ENCODE data around the gene MYLK2. TPM values are rescaled to one million over a fixed set of nuclear protein-coding genes. Genes with fewer than 3 reads are reported as not detected.
"Not testable (repeated sequence)": the region's sequence is repeated elsewhere in the genome, so short reads cannot be mapped to it uniquely, and the experiment has no call there.

Gene MYLK2
- polyA plus RNA-seq, 1 donor (not counting 4 experiments of a cell fraction or from before 2014, with no cell fraction given): 0.05 TPM

DNA sequence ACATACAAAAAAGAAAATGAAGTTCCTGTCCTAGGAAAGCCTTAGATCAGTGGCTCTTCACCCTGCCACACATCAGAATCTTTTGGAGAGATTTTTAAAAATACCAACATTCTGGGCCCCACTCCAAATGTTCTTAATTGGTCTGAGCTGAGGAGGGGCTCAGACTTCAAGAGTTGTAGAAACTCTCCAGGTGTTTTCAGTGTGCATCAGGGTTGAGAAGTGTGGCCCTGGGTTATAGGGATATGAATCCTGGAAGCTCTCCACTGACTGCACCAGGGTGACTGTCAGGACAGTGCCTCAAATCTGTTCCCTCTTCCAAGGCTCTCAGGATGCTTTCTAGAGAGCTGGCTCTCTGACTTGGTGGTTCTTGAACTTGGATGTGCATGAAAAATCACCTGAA lies 5.5 kb upstream of the MYLK2 start:
- DNase-seq (ENCODE audit: low read depth, low spot score) (no peak), FAIRE-seq (no peak)
- Histone ChIP-seq H3K79me2 (ENCODE audit: control insufficient read depth, insufficient read depth, low read length) (no peaks in the 10 kb centered on the region), H2AFZ (ENCODE audit: control insufficient read depth, low read length) (no peak overlapping the region), H3K9ac (ENCODE audit: control insufficient read depth, extremely low read depth, insufficient read depth, low read length) (no peak overlapping the region), H4K20me1 (ENCODE audit: control insufficient read depth, extremely low read depth, insufficient read depth, low read length) (no peaks in the 10 kb centered on the region), H3K27ac (ENCODE audit: control insufficient read depth, insufficient read depth, low read length) (no peak overlapping the region), H3K9me3 (ENCODE audit: control insufficient read depth, low read depth, low read length) (no peaks in the 10 kb centered on the region), H3K36me3 (ENCODE audit: control insufficient read depth in 2 of 2, extremely low read depth in 1 of 2, insufficient read depth in 2 of 2, low read length in 2 of 2) (no peaks in the 10 kb centered on the region), H3K4me1 (ENCODE audit: control insufficient read depth, extremely low read depth, insufficient read depth, low read length) (peaks cover 5% of the 10 kb centered on the region), H3K4me3 (ENCODE audit: control insufficient read depth in 2 of 3, extremely low read depth in 1 of 3, insufficient read depth in 2 of 3, low read depth in 1 of 3, low read length in 3 of 3) (no peak overlapping the region), H3K9me1 (ENCODE audit: control insufficient read depth, extremely low read depth, insufficient read depth, low read length) (peaks cover 2% of the 10 kb centered on the region), H3K27me3 (ENCODE audit: control insufficient read depth, extremely low read depth, insufficient read depth, low read length) (no peaks in the 10 kb centered on the region), H3K4me2 (ENCODE audit: control insufficient read depth, extremely low read depth, insufficient read depth, low read depth, low read length) (no peak overlapping the region)
- TF ChIP-seq CTCF (optimal IDR thresholded peaks at IDR 0.05 in 1 of 3, IDR thresholded peaks at IDR 0.05 in 1 of 3, conservative IDR thresholded peaks at IDR 0.05 in 1 of 3; ENCODE audit: extremely low read depth in 1 of 3, insufficient read depth in 2 of 3, low read length in 3 of 3) (no peak), EZH2 (IDR thresholded peaks at IDR 0.05; ENCODE audit: low read length) (no peak)
- dilution Hi-C loops (cut with MboI; ENCODE audit: extremely low pct_ligation_motif_present, low sequenced_read_pairs): no loop called here

DNA sequence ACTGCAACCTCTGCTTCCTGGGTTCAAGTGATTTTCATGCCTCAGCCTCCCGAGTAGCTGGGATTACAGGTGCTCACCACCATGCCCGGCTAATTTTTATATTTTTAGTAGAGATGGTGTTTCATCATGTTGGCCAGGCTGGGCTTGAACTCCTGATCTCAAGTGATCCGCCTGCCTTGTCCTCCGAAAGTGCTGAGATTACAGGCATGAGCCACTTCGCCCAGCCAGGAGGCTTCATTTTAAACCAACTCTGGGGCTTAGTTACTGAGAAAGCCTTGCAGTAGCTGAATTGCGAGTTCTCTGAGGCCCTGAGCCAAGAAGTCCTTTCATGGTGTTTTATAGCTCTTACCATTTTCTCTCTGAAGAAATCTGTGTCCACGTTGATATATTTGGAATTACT lies 5.0 kb upstream of the MYLK2 start:
- FAIRE-seq; H3K9ac ChIP-seq (ENCODE audit: control insufficient read depth, extremely low read depth, insufficient read depth, low read length); H3K27ac ChIP-seq (ENCODE audit: control insufficient read depth, insufficient read depth, low read length); H2AFZ ChIP-seq (ENCODE audit: control insufficient read depth, low read length); DNase-seq (ENCODE audit: low read depth, low spot score); H3K79me2 ChIP-seq (ENCODE audit: control insufficient read depth, insufficient read depth, low read length); H3K4me1 ChIP-seq (ENCODE audit: control insufficient read depth, extremely low read depth, insufficient read depth, low read length); H4K20me1 ChIP-seq (ENCODE audit: control insufficient read depth, extremely low read depth, insufficient read depth, low read length); H3K4me2 ChIP-seq (ENCODE audit: control insufficient read depth, extremely low read depth, insufficient read depth, low read depth, low read length); H3K9me3 ChIP-seq (ENCODE audit: control insufficient read depth, low read depth, low read length); H3K9me1 ChIP-seq (ENCODE audit: control insufficient read depth, extremely low read depth, insufficient read depth, low read length); dilution Hi-C loops (cut with MboI; ENCODE audit: extremely low pct_ligation_motif_present, low sequenced_read_pairs); H3K36me3 ChIP-seq (ENCODE audit: control insufficient read depth in 2 of 2, extremely low read depth in 1 of 2, insufficient read depth in 2 of 2, low read length in 2 of 2); H3K4me3 ChIP-seq (ENCODE audit: control insufficient read depth in 2 of 3, extremely low read depth in 1 of 3, insufficient read depth in 2 of 3, low read depth in 1 of 3, low read length in 3 of 3); H3K27me3 ChIP-seq (ENCODE audit: control insufficient read depth, extremely low read depth, insufficient read depth, low read length): not testable (repeated sequence)

GRCh38 chr20:31815408-31816188 lies 3.6 kb upstream of the MYLK2 start:
- Histone ChIP-seq H3K9me1 (ENCODE audit: control insufficient read depth, extremely low read depth, insufficient read depth, low read length) (no peaks in the 10 kb centered on the region), H3K4me3 (ENCODE audit: control insufficient read depth in 2 of 3, extremely low read depth in 1 of 3, insufficient read depth in 2 of 3, low read depth in 1 of 3, low read length in 3 of 3) (no peak overlapping the region), H4K20me1 (ENCODE audit: control insufficient read depth, extremely low read depth, insufficient read depth, low read length) (no peaks in the 10 kb centered on the region), H3K27me3 (ENCODE audit: control insufficient read depth, extremely low read depth, insufficient read depth, low read length) (peaks cover 4% of the 10 kb centered on the region), H3K36me3 (ENCODE audit: control insufficient read depth in 2 of 2, extremely low read depth in 1 of 2, insufficient read depth in 2 of 2, low read length in 2 of 2) (no peaks in the 10 kb centered on the region), H3K79me2 (ENCODE audit: control insufficient read depth, insufficient read depth, low read length) (no peaks in the 10 kb centered on the region), H3K4me2 (ENCODE audit: control insufficient read depth, extremely low read depth, insufficient read depth, low read depth, low read length) (no peak overlapping the region), H3K4me1 (ENCODE audit: control insufficient read depth, extremely low read depth, insufficient read depth, low read length) (no peaks in the 10 kb centered on the region), H2AFZ (ENCODE audit: control insufficient read depth, low read length) (no peak overlapping the region), H3K9ac (ENCODE audit: control insufficient read depth, extremely low read depth, insufficient read depth, low read length) (no peak overlapping the region), H3K27ac (ENCODE audit: control insufficient read depth, insufficient read depth, low read length) (no peak overlapping the region), H3K9me3 (ENCODE audit: control insufficient read depth, low read depth, low read length) (no peaks in the 10 kb centered on the region)
- dilution Hi-C loops (cut with MboI; ENCODE audit: extremely low pct_ligation_motif_present, low sequenced_read_pairs): no loop called here
- DNase-seq (ENCODE audit: low read depth, low spot score): no peak
- TF ChIP-seq EZH2 (IDR thresholded peaks at IDR 0.05; ENCODE audit: low read length) (no peak), CTCF (optimal IDR thresholded peaks at IDR 0.05 in 1 of 3, IDR thresholded peaks at IDR 0.05 in 1 of 3, conservative IDR thresholded peaks at IDR 0.05 in 1 of 3; ENCODE audit: extremely low read depth in 1 of 3, insufficient read depth in 2 of 3, low read length in 3 of 3) (no peak)
- FAIRE-seq: no peak

All from keratinocyte (primary cell).